ENCODE data around the gene CBX4.

The CBX4 gene

GRCh38 chr17:79803421-79803996 is 35.7 kb downstream of the CBX4 start:
- no peak for DNase-seq (ENCODE audit: low read depth)
- no peak for TF ChIP-seq CTCF (conservative IDR thresholded peaks at IDR 0.05; ENCODE audit: control insufficient read depth, insufficient read depth, low read depth, low read length)
- H3K4me3 ChIP-seq (ENCODE audit: control insufficient read depth, low read depth, low read length) = no peak overlapping the region

DNA sequence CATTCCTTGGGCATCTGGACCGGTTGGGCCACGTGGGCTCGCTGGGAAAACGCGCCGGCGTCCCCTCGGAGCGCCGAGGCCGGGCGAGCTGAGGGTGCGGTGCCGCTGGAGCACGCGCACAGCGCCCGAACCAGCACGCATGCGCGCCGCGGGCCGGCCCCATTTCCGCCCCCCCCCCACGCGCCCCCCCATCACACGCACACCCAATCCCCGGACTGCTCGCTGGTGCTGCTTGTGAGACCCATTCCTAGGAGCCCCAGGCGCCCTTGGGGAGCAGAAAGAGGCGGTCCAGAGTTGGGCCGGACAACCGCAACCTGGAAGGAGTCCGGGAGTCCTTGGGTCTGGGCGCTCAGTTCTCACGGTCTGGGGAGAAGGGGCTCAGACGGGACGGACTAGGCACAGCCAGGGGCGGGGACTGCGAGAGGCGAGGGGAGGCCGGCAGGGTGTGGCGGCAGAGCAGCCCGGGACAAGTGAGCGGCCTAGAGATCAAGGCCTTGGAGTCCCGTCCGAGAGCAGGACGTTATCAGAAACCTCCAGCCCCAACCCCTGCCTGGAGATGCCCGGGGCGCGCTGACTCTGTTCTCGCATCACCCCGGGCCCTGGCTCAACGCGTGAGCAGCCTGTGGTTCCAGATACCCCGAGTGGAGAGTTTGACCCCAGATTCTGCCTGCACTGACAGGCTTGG is 36.4 kb downstream of the CBX4 start:
- no peak for DNase-seq (ENCODE audit: low read depth)
- H3K4me3 ChIP-seq (ENCODE audit: control insufficient read depth, low read depth, low read length) = no peak overlapping the region
- no peak for TF ChIP-seq CTCF (conservative IDR thresholded peaks at IDR 0.05; ENCODE audit: control insufficient read depth, insufficient read depth, low read depth, low read length)

DNA sequence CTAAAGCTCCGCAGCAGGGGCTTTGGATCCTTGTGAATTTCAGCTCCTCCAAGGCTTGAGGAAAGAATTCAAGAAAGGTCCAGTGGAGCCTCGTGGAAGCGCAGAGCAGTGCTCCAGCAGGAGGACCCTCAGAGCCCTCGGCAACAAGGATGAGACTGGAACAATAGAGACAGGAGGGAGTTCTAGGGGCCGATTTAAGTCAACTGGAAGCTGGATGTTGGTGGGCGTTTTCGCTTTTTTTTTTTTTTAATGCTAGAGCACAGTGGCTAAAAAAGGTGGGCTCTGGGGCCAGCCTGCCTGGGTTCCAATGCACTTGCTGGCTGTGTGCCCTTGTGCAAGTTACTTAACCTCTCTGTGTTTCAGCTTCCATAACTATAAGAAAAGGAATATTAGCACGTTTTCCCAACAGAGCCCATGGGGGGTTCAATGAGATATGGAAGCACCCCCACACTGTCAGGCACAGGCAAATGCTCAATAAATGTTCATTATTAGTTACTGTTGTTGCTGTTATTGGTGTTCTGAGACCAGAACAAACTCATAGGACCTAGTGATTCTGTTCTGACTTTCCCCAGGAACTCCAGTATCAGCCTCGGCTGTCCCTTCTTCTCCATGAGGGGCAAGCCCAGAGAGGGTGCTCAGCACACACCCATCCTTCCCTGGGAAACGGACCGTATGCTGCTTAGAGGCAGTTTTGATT is 37.1 kb downstream of the CBX4 start:
- TF ChIP-seq CTCF (conservative IDR thresholded peaks at IDR 0.05; ENCODE audit: control insufficient read depth, insufficient read depth, low read depth, low read length) = no peak
- no peak overlapping the region for H3K4me3 ChIP-seq (ENCODE audit: control insufficient read depth, low read depth, low read length)
- no peak for DNase-seq (ENCODE audit: low read depth)

- no peak for TF ChIP-seq CTCF (conservative IDR thresholded peaks at IDR 0.05; ENCODE audit: control insufficient read depth, insufficient read depth, low read depth, low read length)
- H3K4me3 ChIP-seq (ENCODE audit: control insufficient read depth, low read depth, low read length) = no peak overlapping the region
Measured at GRCh38 chr17:79801156-79802038, 37.8 kb downstream of the CBX4 start.

DNA sequence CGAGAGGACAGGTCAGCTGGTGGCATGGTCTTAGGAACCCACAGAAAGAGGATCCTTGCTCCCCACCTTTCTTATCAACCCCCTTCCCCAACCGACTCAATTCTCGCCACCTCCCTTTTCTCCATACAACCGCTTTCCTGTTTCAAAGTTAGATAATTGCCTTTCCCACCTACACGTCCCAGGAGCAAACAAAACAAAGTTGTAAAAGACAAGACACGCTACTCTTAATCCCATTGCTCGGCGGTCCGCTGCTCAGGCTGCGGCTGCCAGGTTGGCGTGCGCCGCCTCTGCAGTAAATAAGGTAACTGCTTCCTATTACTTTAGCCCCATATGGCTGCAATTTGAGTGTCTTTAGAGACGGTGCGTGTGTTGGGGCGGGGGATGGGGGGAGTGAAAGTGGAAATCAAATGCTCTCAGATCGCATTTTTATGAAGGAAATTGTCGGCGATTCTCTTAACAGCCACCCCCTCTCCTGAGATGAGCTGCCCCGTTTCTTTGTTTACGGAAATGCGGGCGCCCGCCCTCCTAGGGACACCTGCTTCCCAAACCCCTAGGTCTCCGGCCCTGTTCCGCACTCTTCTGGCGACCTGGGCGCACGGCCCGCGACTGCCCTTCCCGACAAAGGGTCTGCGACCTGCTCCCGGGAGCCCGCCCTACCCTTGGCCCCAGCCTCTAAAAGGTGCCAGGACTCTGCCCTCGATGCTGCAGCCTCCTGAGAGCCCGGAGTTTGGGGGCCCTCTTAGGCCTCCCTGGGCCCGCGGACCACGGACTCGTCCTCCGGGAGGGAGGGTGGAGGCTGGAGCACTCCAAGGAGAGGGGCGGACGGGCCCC is 38.7 kb downstream of the CBX4 start:
- DNase-seq (ENCODE audit: low read depth) = peak; percentile 49
- TF ChIP-seq CTCF (conservative IDR thresholded peaks at IDR 0.05; ENCODE audit: control insufficient read depth, insufficient read depth, low read depth, low read length) = no peak
- no peak overlapping the region for H3K4me3 ChIP-seq (ENCODE audit: control insufficient read depth, low read depth, low read length)

More at GRCh38 chr17:79801156-79802038, 37.8 kb downstream of the CBX4 start:
- no peak for DNase-seq (ENCODE audit: low read depth)

Measured in fibroblast of mammary gland (primary cell).